GM21825 (cell line): ENCODE measurements around the gene TSPAN17.

Source experiments
- ATAC-seq: cut with Tn5 transposase; IDR thresholded peaks from one replicate; pipeline ENCODE4 v1.9.1; 2021; ENCODE audit warnings: mild to moderate bottlenecking, moderate library complexity; ENCODE audit not compliant: unreplicated experiment

The TSPAN17 gene

GRCh38 chr5:176639981-176640380, 7.3 kb upstream of the TSPAN17 start:
- ATAC-seq: no peak

- ATAC-seq: no peak
These were observed 6.7 kb upstream of the TSPAN17 start for GRCh38 chr5:176640616-176641015.

- no peak for ATAC-seq
These were observed 4.4 kb upstream of the TSPAN17 start for GRCh38 chr5:176642675-176643490.

DNA sequence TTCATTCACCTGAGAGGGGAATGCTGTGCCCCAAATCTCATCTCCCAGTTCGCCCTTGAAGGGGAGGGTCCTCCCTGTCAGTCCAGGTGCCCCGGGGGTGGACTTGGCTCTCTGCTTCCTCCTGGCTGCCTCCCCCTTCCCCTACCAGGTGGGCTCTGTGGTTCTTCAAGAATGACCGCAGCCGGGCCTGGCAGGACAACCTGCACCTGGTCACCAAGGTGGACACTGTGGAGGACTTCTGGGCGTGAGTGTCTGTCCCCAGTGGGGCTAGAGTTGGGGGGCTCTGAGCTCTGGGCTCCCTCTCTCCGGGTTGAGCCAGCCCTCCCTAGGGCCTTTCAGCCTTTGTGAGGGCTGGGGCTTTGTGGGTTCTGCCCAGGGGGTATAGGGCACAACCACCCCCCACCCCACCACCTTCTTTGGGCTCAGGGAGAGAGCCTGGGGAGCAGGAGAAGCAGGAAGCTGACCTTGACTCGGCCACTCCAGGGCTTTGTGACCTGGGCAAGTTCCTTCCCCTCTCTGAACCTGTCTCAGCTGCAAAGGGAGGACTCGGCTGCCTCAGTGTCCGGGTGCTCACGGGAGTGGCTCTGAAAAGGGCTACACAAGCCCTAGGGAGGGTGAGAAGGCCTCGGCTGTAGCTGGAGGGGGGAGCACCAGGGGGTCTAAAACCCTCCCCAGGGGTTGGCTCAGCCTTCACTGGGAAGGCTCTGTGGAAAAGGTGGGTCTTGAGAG, 3.6 kb upstream of the TSPAN17 start:
- no peak for ATAC-seq

- ATAC-seq: no peak
These were observed 3.0 kb upstream of the TSPAN17 start for GRCh38 chr5:176644294-176644693.

GRCh38 chr5:176644878-176645670, 2.2 kb upstream of the TSPAN17 start:
- ATAC-seq: no peak

- no peak for ATAC-seq
These were observed 1.1 kb upstream of the TSPAN17 start for GRCh38 chr5:176646049-176646706.

DNA sequence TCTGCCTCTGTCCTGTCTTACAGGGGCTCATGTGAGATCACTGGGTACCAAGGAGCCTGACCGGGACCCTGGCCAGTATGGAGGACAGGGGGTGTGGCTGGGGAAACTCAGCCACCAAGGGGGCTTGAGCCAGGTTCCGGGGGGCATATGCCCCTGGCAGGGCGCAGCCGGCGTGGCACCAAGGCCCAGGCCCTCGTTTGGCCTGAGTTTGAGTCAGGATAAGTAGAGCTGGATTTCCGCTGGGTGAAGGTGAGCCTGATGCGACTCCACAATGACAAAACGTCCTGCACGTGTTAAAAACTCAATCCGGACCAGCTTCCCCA, 616 bp upstream of the TSPAN17 start:
- ATAC-seq: peak; percentile 4

DNA sequence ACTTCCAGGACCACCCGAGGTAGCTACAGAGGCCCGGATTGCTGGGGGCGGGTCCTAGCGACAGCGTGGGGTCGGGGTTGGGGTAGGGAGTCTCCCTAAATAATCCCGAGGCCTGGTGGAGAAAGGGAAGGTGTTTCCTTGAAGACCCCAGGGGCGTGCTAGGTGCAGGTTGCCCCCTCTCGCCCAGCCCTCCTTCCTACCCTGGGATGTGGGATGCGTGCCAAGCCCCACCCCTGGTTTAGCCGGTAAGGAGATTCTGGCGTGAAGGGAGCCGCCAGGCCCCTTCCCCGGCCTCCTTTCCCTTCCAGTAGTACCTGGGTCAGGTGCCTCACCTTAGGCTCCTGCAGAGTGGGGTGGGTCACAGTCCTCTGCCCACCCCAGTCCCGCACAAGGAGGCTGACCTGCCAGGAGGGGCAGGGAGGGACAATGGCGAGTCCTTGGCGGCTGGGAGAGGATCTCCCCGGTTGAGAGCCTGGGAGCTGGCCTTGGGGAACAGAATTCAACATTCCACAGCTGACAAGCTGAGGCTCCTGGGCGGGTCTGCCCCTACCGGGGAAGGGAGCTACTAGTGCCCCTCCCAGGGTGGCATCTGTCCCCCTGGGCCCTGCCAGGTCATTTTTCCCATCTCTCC, 674 bp downstream of the TSPAN17 start:
- no peak for ATAC-seq

DNA sequence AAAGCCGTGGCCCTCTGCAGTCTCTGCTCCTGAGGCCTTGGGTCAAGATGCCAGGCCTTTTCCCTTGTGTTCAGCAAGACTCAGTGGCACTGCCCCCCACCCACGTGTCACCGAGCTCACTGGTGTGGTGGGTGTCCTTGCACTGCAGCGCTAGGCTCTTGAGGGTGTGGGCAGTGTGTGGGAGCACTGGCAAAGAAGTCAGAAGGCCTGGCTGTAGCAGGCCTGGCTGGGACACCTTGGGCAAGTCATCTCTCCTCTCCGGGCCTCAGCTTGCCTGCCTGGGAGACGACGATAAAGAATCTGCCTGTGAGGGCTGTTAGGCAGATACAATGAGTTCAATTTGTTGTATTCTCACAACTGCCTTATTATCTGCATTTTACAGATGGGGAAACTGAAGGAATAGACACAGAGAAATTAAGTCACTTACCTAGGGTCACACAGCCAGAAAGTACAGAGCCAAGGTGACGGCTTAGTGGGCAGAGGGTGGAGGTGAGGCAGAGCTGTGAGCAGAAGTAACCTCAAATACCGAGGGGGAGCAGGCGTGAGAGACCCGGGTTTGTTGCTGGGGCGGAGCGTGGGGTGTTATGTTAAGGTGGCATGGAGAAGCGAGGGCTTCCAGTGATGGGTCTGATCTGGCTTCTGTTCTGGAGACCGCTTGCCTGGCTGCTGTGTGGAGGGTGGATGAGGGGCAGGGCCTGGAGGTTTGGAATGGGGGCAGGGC, 1.4 kb downstream of the TSPAN17 start:
- no peak for ATAC-seq

GRCh38 chr5:176650354-176650884, 3.1 kb downstream of the TSPAN17 start:
- no peak for ATAC-seq

DNA sequence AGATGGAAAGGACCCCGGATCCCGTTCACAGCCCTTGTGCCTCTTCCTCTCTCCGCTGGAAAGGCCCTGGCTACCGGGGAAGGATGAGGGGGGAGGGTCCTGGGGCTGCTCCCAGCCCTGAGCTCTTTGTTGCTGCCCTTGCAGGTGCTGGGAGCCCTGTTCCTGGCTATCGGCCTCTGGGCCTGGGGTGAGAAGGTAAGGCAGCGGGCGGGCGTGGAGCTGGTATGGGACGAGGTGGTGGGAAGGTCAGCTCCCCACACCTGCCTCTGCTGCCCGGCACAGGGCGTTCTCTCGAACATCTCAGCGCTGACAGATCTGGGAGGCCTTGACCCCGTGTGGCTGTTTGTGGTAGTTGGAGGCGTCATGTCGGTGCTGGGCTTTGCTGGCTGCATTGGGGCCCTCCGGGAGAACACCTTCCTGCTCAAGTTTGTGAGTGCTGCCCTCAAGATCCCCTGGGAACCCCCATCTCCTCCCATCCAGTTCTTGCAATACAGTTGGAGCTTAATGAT, 4.2 kb downstream of the TSPAN17 start:
- no peak for ATAC-seq

DNA sequence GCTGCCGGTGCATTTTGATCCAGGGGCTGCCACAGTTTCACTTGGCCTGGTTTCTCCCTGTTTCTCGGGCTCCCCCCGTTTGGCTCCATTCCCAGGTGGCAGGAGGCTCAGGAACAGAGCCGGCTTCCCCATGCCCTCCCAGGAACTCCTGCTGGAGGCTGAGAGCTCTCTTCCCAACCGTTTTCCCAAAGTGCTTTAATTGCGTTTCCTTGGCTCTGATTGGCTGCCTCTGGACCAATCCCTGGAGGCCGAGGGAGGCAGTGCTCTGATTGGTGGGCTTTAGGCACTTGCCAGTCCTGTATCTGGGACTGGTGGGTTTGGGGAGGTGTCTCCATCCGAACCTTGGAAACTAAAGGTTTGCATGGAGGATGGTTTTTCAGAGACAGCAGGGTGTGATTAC, 4.9 kb downstream of the TSPAN17 start:
- no peak for ATAC-seq

DNA sequence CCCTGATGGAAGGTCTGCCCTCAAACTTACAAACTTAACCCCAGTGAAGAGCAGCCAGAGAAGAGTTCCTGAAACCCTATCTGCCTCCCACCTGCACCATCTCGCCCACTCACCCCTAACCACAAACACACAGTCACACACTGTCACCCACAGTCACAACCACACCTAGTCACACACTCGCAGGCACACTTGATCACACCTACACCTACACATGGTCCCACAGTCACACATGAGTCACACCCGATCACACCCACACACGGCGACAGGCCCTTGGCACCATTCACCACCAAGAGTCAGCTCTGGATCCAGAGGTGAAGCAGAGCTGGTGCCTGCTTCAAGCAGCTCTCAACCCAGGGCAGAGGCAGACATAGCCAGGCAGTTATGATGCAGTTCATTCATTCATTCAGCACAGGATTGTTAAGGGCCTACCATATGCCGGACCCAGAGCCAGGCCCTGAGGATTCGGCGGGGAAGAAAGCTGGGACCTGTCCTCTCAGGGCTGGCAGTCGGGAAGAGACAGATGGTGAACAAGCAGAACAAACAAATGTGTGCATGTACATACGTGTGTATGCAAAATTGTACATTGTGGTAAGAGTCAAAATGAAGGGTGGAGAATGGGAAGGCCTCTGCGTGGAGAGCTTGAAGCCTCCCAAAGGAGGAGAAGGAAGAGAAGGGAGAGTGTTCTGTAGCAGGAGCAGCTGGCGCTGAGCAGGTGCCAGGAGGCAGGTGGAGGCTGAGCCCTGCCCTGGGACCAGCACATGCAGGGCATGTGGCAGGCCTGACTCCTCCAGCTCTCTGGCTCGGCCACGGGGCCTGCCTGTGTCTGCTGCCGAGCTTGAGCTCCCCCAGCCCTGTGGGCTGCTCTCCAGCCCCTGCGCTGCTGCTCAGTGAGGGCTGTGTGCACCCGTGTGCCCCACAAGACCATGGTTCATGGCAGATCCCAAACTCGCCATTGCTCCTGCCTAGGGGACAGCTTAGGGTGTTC, 6.4 kb downstream of the TSPAN17 start:
- no peak for ATAC-seq

- ATAC-seq: no peak
These were observed 7.6 kb downstream of the TSPAN17 start for GRCh38 chr5:176654856-176655255.

DNA sequence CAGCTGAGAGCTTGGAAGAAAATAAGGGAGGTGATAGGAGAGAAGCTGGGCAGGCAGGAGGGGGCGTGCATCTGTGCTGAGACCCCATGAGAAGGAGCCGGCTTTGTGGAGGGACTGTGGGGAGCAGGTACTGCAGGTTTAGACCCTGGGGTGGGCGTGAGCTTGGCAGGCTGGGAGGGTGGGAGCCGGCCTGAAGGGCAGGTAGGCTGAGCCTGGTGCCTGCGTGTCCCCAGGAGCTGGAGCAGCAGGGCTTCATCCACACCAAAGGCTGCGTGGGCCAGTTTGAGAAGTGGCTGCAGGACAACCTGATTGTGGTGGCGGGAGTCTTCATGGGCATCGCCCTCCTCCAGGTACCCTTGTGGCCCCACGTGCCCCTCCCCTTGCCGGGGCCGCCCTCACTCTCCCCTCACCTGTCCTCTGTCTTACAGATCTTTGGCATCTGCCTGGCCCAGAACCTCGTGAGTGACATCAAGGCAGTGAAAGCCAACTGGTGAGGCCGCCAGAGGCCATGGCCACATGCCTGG, 9.2 kb downstream of the TSPAN17 start:
- no peak for ATAC-seq

- peak; percentile 46 for ATAC-seq
These were observed 10.8 kb downstream of the TSPAN17 start for GRCh38 chr5:176658007-176658599.
